Stimulated activated CD8-positive, alpha-beta memory T cell treated with anti-CD3 and anti-CD28 coated beads, Interleukin-15, amount 100 ng/mL, for 24 hours (primary cell): ENCODE results near the gene ACTR3.

Experiments
- DNase-seq: peaks from one replicate; pipeline ENCODE4 v3.0.0-alpha.2; 2020; ENCODE audit warnings: low read depth

ACTR3 gene

DNA sequence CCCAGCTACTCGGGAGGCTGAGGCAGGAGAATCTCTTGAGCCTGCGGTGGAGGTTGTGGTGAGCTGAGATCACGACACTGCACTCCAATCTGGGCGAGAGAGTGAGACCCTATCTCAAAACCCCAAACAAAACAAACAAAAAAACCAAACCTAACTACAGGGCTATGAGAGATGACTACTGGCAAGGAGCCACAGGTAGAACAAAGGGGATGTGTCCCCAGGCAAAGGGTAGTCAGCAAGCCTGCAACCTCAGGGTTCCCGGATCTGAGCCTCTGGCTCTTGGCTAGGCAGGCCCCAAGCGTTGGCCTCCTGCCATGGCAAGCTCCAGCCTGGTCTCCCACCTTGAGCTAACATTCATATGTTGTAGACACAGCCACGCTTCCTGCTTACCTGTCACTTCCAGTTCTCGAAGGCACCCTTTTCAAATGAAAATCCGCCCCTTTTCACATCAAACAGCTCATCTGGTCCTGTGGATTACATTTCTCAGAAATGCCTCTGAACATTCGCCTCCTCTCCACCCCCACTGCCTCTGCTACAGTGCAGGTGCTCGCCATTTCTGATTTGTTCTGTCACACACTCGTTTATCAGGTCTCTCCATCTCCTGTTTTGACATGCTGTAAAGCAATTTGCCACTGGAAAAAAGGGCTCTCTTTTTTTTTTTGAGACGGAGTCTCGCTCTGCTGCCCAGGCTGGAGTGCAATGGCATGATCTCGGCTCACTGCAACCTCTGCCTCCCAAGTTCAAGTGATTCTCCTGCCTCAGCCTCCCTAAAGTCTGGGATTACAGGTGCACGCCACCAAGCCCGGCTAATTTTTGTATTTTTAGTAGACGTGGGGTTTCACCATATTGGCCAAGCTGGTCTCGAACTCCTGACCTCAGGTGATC, 13.1 kb upstream of the ACTR3 start:
- DNase-seq: peak; percentile 12

DNA sequence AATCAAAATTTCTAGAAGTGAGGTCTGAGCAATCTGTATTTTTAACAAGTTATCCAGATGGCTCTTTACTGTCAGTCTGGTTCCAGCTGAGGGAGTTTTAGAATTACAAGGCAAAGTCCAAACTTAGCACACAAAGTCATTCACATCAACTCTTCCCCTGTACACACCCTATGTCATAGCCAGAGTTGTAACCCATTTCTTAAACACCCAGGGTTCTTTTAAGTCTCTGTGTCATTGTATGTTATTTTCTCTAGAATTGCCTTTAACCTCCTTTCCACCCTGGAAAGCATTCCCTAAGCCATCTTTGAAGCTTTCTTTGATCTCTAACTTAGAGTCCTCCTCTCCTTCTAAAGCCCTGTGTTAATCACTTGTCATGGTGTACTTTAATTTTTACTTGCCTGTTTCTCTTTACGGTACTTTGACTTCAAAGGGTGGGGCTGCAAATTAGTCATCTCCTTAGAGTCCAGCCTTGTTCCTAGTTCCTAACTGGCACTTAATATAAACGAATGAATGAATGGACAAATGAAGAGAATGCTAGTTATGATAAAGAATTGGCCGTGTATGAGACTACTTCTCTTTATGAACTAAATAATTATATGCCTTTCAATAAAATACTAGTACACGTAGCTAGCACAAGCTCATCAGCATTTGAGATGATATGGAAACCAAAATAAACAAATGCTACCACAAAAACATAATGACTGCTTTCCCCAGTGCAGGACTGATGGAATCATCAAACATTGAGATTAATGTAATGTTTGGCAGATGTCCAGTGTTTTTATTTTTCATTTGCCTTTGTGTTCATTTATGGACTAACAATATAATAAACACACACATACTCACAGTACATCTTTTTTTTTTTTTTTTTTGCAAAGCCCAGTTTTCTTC, 11.9 kb upstream of the ACTR3 start:
- DNase-seq: no peak

DNA sequence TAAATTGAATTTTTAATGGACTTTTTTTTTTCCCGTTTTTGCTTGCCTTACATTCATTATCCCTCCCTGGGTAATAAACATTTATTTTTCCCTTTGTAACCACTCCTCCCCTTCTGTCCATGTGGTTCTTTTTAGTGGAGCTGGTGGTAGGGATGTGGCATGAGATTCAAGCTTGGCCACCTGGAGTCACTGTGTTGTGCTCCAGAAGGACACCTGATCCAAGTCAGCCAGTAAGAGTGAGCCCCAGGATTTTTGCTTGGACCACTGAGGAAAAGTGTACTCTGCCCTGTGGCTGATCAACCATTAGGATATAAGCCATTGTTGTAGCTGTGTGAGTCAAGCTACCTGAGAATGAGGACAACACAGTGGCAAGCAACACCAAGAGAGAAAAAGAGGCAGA, 11.1 kb upstream of the ACTR3 start:
- DNase-seq: no peak

DNA sequence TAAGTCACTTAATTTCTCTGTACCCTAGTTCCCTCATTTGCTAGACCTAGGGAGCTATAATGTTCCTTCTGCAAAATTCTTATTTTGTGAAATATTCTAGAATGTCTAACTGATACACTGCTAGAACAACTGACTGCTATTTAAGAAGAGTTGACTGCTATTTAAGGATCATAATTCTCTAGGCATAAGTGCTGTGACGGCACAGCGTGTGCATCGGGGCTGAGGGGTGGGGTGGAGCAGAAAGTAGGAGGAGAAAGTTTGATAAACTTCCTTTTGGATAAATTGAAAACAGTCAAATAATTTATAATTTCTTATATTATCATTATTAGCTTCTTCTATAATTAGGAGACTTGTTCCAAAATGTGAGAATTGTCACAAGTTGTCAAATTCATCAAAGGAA, 10.4 kb upstream of the ACTR3 start:
- no peak for DNase-seq

DNA sequence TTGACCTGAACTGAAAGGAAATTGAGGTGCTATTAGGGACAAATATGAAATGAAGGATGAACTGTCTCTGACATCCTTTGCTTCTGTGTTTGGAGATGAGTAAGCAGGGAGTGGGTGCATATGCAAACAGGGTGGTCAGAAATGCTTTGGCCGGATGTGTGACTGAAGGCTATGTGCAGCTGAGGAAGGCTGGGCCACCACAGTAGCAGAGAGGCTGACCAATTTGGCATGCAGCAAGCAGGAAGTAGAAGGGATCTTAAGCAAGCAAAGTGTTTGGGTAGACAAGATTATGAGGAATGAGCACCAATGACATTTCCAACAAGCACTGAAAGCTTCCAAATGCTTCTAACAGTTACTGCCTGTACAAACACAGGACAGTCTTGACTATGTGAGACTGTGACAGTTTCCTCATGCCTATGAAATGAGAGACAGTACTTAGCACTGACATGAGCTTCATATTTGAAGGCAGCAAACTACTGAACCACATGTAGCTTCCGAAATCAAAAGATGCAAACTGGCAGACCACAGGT, 3.3 kb upstream of the ACTR3 start:
- DNase-seq: no peak

DNA sequence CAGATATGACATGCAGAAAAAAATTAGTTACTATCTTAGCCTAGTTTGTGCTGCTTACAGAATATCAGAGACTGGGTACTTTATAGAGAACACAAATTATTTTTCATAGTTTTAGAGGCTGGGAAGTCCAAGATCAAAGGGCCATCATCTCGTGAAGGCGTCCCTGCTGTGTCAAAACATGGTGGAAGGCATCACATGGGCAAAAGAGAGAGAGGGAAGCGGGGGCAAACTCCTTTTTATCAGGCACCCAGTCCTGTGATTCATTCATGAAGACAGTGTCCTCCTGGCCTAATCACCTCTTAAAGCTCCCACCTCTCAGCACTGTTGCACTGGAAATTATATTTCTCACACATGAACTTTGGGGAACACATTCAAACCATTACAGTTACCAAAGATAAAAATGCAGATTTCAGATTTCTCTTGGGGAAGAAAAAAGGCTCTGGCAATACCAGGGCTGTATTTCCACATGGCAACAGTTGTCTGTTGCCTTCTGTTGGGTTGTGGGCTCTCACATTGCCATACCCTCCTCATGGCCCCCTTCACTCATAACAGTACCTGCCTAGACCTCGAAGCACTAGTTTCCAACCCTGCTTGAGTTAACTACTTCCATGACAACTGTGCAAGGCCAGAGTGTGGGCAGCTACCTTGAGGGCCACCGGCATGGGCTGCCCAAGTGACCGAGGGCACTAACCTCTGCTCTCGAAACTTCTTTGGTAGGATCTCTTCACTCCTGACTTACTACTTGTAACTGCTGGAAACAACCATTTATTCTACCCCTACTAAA, 2.7 kb upstream of the ACTR3 start:
- DNase-seq: no peak

DNA sequence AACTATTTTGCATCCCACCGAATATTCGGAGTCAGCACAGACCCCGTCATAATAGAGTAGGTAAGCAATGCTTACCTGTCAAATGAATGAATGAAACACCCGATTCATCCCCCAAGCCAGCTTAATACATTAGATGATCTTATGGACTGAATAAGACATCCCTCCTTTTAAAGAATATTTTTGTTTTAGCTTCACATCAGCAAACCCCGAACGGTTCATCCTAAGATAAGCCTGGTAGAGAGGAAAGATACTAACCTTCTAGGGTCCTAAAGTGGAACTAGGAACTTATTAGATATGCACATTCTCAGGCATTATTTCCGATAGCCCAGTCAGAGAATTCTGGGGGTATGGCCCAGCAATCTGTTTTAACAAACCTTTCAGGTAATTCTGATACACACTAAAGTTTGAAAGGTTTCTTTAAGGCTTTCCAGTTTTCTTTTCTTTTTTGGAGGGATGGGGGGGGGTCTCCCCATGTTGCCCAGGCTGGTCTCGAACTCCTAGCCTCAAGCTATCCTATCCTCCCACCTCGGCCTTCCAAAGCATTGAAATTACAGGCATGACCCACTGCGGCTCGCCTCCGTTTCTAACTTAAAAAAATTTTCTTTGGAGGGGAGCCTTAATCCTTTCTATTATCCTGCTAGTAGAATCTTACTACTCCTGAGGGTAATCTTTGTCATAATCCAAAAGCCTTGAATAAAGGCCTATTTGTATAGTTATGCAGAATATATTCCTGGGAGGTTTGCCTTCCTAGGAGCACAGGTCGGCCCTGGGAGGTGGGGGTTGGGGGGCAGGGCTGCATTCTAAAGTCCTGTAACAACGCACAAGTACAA, 1.0 kb upstream of the ACTR3 start:
- no peak for DNase-seq

DNA sequence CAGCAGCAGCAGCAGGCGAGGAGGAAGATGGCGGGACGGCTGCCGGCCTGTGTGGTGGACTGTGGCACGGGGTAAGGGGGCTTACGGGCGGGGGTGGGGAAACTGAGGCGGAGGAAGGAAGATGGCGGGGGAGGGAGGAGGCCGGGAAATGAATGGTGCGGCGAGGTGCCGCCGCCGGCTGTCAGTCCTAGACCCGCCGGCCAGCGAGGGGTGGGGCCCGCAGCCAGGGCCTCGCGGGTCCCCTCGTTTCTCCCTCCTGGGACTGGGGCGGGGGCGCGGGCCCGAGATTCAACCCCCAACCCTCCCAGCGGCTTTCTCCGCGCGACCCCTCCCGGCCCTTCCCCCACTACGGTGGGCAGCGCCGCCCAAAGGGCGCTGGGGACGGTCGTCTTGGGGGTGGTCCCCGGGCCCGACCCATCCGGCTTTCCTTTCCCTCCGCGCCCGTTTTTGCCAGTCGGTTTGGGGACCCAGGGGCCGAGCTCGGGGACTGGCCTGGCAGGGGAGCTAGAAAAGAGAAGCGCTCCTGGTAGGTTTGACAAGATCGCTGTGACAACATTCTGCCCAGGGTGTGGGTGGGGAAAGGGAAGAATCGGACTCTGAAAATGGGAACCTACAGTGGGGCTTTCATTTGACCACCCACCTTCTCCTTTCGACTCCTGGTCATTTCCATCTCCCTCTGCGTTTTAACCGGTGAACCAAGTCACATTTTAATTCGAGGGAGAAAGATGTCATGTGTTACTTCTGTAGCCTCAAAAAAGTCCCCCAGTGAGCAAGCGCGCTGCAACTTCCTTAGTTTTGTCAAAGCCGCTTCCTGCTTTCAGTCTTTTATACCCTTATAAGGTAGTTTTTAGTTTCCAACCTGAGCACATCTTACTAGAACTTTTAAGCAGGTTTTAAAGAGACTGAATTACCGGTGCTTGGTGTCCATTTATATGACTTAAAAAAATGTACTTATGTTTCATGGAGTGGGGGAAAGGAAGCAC, 655 bp downstream of the ACTR3 start:
- peak; percentile 33 for DNase-seq

DNA sequence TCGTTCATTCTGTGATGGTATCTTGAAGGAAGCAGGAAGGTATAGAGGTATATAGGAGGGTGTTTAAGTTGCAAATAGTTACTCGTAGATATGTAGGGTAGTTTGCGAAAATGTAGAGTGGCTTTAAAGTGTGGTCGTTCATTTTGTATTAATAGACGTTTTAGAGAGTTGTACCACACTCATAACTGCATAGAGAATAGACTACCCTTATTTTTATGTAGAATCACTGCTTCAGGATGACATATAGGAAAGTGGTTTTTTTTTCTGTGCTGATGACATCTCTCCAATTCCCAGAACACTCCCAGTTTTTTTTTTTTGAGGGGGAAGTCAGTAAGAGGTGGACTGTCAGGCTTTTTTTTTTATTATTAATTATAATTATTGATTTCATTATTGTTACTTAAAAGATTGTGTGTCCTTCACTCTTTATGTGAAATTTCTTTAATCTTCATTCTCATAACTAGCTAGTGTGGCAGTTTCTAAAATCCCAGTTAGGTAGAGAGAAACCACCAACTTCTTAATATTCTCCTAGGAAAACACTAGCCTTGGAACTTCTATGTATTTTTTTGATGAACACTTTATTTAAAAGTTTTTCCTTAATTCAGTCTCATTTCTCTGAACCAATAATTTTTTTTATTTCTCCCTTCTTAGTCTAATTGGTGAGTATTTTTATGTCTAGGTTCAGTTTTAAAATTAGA, 1.5 kb downstream of the ACTR3 start:
- DNase-seq: no peak

DNA sequence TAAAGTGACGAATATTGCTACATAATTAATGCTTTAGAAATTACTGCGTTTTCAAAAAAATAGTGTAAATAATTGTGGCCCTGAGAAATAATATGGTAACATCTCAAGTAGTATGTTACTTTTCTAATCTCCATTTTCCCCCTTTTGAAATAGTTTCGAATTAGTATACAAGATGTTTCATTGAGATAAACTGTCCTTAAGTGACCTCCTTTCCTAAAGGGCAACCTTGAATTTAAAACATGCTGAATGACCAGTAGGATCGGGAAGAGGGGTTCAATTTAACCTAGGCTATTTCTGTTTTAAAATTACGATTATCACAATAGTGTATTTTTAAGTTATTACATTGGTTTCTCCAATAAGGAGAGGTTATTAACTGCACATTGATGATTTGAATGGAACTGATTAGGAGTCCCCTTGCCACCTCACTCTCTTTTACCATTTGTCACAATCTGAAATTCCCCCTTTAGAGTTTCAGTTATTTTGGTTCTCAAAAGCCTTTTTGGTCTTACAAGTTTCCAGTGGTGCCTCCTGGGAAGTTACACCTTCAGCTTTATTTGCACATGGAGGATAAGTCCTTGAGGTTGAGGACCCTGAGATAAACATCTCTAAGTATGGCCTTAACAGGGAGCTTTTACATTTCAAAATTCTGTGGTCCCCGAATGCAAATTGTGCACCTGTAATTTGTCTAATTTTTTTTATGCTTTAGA, 2.3 kb downstream of the ACTR3 start:
- DNase-seq: no peak

DNA sequence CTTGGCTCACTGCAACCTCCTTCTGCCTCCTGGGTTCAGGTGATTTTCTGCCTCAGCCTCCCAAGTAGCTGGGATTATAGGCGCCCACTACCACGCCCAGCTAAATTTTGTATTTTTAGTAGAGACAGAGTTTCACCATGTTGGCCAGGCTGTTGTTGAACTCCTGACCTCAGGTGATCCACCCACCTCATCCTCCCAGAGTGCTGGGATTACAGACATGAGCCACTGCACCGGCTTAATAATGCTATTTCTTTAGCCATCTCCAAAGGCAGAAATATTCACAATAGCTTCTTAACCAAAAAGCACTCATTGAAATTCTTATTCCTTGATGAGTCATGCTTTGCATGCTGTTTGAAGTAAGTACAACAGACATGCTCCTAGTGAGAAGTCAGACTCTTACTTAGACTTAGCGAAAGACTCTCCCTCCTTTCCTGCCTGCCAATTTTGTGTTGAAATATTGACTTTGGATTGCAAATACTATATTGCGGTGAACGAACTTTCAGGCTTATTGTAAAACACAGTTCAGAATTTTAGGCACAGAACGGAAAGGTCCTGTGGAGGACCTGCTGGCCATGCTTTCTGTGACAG, 4.4 kb downstream of the ACTR3 start:
- no peak for DNase-seq

DNA sequence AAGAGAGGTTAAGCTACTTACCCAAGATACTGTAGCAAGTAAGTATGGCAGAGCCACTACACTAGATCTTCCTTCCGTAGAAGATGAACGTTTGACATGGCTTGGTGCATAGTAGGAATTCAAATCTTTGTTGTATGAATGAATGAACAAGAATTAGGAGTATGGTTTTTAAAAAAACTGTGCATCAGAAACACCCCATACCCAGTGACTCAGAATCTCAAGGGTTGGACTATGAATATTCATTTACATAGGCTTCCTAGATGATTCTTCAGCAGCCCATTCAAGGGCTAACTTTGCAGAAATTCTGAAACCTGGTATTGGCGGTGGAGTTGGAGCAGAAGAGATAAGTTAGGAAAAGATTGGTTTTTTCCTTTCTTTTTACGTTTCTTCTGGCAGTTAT, 5.4 kb downstream of the ACTR3 start:
- DNase-seq: no peak

DNA sequence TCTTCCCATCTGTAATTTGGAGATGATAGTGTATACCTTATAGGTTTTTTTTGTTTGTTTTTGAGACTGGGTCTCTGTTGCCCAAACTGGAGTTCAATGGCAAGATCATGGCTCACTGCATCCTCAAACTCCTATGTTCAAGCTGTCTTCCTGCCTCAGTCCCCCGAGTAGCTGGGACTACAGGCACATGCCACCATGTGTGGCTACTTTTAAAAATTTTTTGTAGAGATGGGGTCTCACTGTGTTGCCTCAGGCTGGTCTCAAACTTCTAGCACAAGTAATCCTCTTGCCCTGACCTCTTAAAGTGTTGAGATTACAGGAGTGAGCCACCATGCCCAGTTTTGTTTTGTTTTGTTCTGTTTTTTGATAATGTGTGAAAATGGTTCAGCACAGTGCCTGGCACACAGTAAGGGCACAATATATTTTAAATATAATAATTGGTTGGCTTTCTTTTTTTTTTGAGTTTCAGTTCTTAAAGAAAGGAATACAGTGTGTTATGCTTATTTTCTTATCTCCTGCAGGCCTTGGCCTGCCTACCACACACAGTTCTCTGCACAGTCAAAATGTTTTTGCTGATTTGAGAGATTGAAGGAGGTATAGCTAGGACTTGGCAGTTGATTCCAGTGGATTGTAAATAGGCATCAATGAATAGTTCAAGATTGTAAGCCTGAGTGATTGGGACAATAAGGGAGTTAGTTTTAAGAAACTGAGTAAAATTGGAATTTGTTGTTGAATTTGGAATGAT, 6.1 kb downstream of the ACTR3 start:
- no peak for DNase-seq

DNA sequence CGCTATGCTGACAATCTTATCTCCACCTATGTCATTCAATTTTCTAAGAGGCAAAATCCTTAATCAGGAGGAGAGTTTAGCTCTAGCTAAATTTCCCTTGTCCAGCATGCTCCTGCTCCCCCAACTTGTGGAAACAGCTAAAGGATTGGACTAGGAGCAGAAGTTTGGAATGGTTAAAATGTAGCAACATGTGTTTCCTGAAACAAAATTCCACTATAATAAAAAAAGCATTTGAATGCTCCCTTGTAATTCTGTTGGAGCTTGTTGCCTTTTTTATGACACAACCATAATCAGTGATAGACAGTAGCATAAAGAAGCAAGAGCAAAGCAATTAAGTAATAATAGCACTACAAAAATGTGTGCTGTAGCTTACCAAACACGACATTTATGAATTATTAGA, 6.9 kb downstream of the ACTR3 start:
- DNase-seq: no peak

DNA sequence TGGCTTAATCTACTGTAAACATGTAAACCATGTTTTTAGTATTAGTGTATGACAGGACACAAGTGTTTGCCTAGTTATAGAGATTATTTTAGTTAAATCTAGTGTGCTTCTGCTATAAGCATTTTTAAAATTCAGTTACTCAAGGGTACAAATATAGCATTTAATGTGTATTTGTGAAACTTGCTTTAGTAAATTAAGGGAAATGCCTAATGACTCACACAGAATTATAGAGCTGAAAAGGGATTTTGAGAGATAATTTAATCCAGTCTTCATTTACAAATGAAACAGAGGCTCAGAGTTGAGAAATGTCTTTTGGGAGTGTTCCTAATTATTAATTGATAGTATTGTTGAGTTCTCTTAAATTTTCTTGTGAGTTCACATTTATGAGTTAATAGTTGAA, 8.2 kb downstream of the ACTR3 start:
- no peak for DNase-seq

DNA sequence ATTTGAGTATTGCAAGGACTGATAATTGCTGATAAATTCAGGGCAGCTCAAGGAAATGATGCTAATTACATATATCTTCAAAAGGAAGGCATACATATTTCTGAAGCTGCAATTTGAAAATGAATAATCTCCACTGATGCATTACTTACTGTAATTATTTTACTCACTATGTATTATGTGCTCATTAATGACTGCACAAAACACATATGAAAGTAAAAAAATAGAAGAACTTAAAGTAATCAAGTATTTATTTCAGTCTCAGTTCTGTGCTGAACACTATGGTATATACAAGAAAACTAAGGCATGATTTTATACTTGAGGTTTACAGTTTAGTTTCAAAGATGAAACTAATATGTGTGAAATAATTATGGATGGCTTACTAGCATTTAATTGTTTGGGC, 9.3 kb downstream of the ACTR3 start:
- DNase-seq: no peak

DNA sequence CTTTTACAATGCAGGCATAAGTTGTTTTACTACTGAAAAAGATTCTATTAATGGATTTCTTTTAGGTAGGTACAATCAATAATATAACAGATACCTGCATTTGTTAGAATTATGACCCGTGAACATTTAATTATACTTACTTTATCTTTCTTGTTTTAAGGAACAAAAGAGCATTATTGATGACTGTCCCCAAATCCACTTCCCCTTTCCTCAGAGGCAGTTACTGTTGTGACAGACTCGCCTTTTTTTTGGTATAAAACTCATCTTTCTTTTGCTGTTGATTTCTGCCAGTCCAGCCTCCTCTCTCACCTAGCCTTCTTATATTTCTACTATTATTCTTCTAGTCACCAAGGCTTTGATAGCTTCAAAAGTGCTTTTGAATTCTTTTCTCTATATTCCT, 12.1 kb downstream of the ACTR3 start:
- no peak for DNase-seq

DNA sequence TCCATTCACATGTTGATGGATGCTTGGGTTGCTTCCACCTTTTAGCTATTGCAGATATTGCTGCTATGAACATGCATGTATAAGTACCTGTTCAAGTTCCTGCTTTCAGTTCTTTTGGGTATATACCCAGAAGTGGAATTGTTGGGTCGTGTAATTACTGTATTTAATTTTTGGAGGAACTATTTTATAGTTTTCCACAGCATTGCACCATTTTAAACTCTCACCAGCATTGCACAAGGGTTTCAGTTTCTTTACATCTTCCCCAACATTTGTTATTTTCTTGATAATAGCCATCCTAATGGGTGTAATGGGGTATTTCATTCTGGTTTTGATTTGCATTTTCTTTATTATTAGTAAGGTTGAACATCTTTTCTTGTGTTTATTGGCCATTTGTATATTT, 16.0 kb downstream of the ACTR3 start:
- DNase-seq: no peak
